GM12878 (cell line): ENCODE data around the gene ASRGL1. TPM values are rescaled to one million over a fixed set of nuclear protein-coding genes. Genes with fewer than 3 reads are reported as not detected.

Source experiments
- BACH1 ChIP-seq: fragments of 450-650 bp; IDR thresholded peaks from 2 replicates; pipeline ENCODE4 v1.6.1; 2017; ENCODE audit warnings: mild to moderate bottlenecking, borderline replicate concordance
- ESRRA ChIP-seq: IDR thresholded peaks from 2 replicates; pipeline ENCODE4 v1.6.1; 2012; ENCODE audit warnings: mild to moderate bottlenecking, low read length, improper control_type of control experiment
- MEF2A ChIP-seq: IDR thresholded peaks from 2 replicates; pipeline ENCODE4 v1.6.1; 2011; ENCODE audit warnings: low read depth, mild to moderate bottlenecking, low read length, moderate library complexity; ENCODE audit not compliant: insufficient read depth
- MYB ChIP-seq: fragments of 150-350 bp; IDR thresholded peaks from 2 replicates; pipeline ENCODE4 v1.6.1; 2014; ENCODE audit warnings: mild to moderate bottlenecking, low read depth, low read length, borderline replicate concordance
- SRF ChIP-seq, 2 experiments: IDR thresholded peaks; 2 replicates each; pipeline ENCODE4 v1.6.1; 2011; ENCODE audit warnings: low read depth in 2 of 2, low read length in 2 of 2, mild to moderate bottlenecking in 1 of 2, moderate library complexity in 1 of 2
- ZNF622 ChIP-seq: fragments of 450-650 bp; IDR thresholded peaks from 2 replicates; pipeline ENCODE4 v1.6.1; 2017; ENCODE audit warnings: mild to moderate bottlenecking, inconsistent platforms
- polyA plus RNA-seq, 11 experiments: library from polyadenylated mRNA; depleted of rRNA in 4 of 11; unstranded in 6 of 11; stranded (reverse) in 5 of 11; fragments of >200 nt; fragmentation: Nextera tagmentation in 4 of 11; fragmentation: Illumina TruSeq in 1 of 11; extraction: Ambion mirVana in 4 of 11; extraction: Trizol in 1 of 11; gene quantifications; 1 replicate in 1 of 11; 2 replicates in 10 of 11; pipeline versions ENCODE4 v1.2.1 to v1.2.3, GENCODE V29; 2011 to 2016; ENCODE audit warnings: inconsistent platforms in 2 of 11, missing spikeins in 2 of 11, low read depth in 1 of 11
- total RNA-seq, 4 experiments: library from RNA; depleted of rRNA in 3 of 4; stranded (reverse); fragments of >200 nt in 3 of 4; fragmentation: Illumina TruSeq in 1 of 4; extraction: Trizol in 1 of 4; gene quantifications; 2 replicates each; pipeline versions ENCODE4 v1.2.1 to v1.2.3, GENCODE V29; 2013 to 2021
- TF ChIP-seq, protein P1 (sequence below): fragments of 450-650 bp; formaldehyde crosslinking; IDR thresholded peaks from 2 replicates; pipeline ENCODE4 v1.4.0; 2020; ENCODE audit warnings: mild to moderate bottlenecking, moderate library complexity
- TF ChIP-seq, protein P2 (sequence below): fragments of 450-650 bp; IDR thresholded peaks from 2 replicates; pipeline ENCODE4 v1.6.1; 2017; ENCODE audit warnings: mild to moderate bottlenecking, moderate library complexity

The ASRGL1 gene
- total and polyA plus RNA-seq, 10 of the 15 experiments (the other 5 are each of a cell fraction or from before 2014, with no cell fraction given): 0.97 to 24.5 (median 4.8) TPM

DNA sequence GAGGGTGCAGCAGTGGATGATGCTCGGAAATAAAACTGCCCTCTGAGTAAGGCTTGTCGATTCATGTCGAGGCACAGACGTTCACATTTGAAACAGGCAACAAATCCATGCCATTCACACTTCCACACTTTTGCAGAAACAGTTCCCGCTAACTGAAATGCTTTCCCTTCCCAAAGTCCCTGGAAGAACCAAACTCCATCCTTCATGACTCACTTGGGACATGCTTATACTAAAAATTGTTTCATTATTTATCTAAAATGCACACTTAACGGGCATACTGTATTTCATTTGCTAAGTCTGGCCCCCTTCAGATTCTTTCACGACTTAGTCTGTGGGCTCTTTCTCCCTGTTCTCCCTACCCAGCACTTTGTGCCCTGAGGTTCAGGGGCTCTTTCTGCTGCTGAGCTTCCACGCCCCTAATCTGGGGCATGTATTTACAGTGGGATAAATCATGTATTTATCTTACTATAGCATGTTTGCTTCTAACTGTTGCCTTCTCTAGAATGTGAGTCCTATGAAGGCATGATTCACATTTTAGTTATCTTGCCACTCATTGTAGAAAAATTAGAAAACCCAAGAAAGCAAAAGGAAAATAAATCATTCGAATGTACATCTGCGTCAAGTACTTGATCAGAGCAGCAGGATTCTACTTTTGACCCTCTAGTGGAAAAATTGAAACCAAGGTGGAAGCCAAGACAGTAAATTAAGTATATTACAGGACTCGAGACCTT, 94.1 kb downstream of the ASRGL1 start (continued):
- TF ChIP-seq, protein P1, sequence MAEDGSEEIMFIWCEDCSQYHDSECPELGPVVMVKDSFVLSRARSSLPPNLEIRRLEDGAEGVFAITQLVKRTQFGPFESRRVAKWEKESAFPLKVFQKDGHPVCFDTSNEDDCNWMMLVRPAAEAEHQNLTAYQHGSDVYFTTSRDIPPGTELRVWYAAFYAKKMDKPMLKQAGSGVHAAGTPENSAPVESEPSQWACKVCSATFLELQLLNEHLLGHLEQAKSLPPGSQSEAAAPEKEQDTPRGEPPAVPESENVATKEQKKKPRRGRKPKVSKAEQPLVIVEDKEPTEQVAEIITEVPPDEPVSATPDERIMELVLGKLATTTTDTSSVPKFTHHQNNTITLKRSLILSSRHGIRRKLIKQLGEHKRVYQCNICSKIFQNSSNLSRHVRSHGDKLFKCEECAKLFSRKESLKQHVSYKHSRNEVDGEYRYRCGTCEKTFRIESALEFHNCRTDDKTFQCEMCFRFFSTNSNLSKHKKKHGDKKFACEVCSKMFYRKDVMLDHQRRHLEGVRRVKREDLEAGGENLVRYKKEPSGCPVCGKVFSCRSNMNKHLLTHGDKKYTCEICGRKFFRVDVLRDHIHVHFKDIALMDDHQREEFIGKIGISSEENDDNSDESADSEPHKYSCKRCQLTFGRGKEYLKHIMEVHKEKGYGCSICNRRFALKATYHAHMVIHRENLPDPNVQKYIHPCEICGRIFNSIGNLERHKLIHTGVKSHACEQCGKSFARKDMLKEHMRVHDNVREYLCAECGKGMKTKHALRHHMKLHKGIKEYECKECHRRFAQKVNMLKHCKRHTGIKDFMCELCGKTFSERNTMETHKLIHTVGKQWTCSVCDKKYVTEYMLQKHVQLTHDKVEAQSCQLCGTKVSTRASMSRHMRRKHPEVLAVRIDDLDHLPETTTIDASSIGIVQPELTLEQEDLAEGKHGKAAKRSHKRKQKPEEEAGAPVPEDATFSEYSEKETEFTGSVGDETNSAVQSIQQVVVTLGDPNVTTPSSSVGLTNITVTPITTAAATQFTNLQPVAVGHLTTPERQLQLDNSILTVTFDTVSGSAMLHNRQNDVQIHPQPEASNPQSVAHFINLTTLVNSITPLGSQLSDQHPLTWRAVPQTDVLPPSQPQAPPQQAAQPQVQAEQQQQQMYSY (CRISPR knock-in tag): no peak
- TF ChIP-seq SRF (IDR thresholded peaks at IDR 0.05; ENCODE audit: low read depth in 2 of 2, low read length in 2 of 2) (no peak), MEF2A (no peak), ESRRA (no peak), BACH1 (no peak), ZNF622 (no peak), MYB (no peak)
- TF ChIP-seq, protein P2, sequence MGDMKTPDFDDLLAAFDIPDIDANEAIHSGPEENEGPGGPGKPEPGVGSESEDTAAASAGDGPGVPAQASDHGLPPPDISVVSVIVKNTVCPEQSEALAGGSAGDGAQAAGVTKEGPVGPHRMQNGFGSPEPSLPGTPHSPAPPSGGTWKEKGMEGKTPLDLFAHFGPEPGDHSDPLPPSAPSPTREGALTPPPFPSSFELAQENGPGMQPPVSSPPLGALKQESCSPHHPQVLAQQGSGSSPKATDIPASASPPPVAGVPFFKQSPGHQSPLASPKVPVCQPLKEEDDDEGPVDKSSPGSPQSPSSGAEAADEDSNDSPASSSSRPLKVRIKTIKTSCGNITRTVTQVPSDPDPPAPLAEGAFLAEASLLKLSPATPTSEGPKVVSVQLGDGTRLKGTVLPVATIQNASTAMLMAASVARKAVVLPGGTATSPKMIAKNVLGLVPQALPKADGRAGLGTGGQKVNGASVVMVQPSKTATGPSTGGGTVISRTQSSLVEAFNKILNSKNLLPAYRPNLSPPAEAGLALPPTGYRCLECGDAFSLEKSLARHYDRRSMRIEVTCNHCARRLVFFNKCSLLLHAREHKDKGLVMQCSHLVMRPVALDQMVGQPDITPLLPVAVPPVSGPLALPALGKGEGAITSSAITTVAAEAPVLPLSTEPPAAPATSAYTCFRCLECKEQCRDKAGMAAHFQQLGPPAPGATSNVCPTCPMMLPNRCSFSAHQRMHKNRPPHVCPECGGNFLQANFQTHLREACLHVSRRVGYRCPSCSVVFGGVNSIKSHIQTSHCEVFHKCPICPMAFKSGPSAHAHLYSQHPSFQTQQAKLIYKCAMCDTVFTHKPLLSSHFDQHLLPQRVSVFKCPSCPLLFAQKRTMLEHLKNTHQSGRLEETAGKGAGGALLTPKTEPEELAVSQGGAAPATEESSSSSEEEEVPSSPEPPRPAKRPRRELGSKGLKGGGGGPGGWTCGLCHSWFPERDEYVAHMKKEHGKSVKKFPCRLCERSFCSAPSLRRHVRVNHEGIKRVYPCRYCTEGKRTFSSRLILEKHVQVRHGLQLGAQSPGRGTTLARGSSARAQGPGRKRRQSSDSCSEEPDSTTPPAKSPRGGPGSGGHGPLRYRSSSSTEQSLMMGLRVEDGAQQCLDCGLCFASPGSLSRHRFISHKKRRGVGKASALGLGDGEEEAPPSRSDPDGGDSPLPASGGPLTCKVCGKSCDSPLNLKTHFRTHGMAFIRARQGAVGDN: no peak
